WTC11 (cell line): ENCODE data around the gene LOC101059915.

Experiments
- ATAC-seq: fragments of 200-7000 bp; cut with Tn5 transposase; 2 replicates; pipeline ENCODE4 v1.10.0; 2021; ENCODE audit warnings: mild to moderate bottlenecking, moderate library complexity
- CTCF ChIA-PET: fragments of 300-600 bp; sonication (Branson Sonifier 250); formaldehyde crosslinking; loops from one replicate; lab custom pipeline; 2021; ENCODE audit warnings: antibody characterized with exemption; lab: Charles Lee
- POLR2A ChIA-PET: fragments of 350-600 bp; sonication (Branson Sonifier 250); formaldehyde crosslinking; loops from one replicate; lab custom pipeline; 2021; ENCODE audit warnings: antibody characterized with exemption; lab: Charles Lee
- DNase-seq: peaks from one replicate; pipeline ENCODE4 v3.0.0; 2021; ENCODE audit warnings: low spot score
- H3K27ac Mint-ChIP-seq: 2 replicates; pipeline ENCODE4 v1.8.0; 2021; ENCODE audit warnings: mixed read lengths
- H3K27me3 Mint-ChIP-seq: 2 replicates; pipeline ENCODE4 v1.8.0; 2021; ENCODE audit warnings: low read depth, mild to moderate bottlenecking, moderate library complexity, mixed read lengths
- H3K36me3 Mint-ChIP-seq: 2 replicates; pipeline ENCODE4 v1.8.0; 2021; ENCODE audit warnings: mixed read lengths
- H3K4me1 Mint-ChIP-seq: 2 replicates; pipeline ENCODE4 v1.8.0; 2022; ENCODE audit warnings: mixed read lengths
- H3K4me3 Mint-ChIP-seq: 2 replicates; pipeline ENCODE4 v1.8.0; 2021; ENCODE audit warnings: mild to moderate bottlenecking, moderate library complexity, mixed read lengths
- H3K9me3 Mint-ChIP-seq: 2 replicates; pipeline ENCODE4 v1.8.0; 2021; ENCODE audit warnings: mixed read lengths
- FOXP1 ChIP-seq: sonication (generic); formaldehyde crosslinking; IDR thresholded peaks from 2 replicates; pipeline ENCODE4 v1.8.0; 2022; ENCODE audit warnings: missing genetic modification reagents, mild to moderate bottlenecking, moderate library complexity, borderline replicate concordance
- GRHL2 ChIP-seq: fragments of 250-450 bp; sonication (Bioruptor Pico); IDR thresholded peaks from 2 replicates; pipeline ENCODE4 v1.8.0; 2022; ENCODE audit warnings: mild to moderate bottlenecking, moderate library complexity; ENCODE audit not compliant: insufficient replicate concordance, severe bottlenecking
- NFYB ChIP-seq: sonication (generic); formaldehyde crosslinking; conservative IDR thresholded peaks from 2 replicates; pipeline ENCODE4 v1.8.0; 2022; ENCODE audit warnings: low read depth, missing genetic modification reagents
- TEAD4 ChIP-seq: sonication (generic); formaldehyde crosslinking; IDR thresholded peaks from 2 replicates; pipeline ENCODE4 v1.8.0; 2022; ENCODE audit warnings: mild to moderate bottlenecking, missing genetic modification reagents
- ZNF121 ChIP-seq: sonication (generic); formaldehyde crosslinking; IDR thresholded peaks from 2 replicates; pipeline ENCODE4 v1.8.0; 2023; ENCODE audit warnings: missing genetic modification reagents
- ZNF232 ChIP-seq: sonication (generic); formaldehyde crosslinking; IDR thresholded peaks from 2 replicates; pipeline ENCODE4 v1.8.0; 2022; ENCODE audit warnings: mild to moderate bottlenecking, missing genetic modification reagents
- ZNF396 ChIP-seq: fragments of 250-450 bp; sonication (Bioruptor Pico); IDR thresholded peaks from 2 replicates; pipeline ENCODE4 v1.8.0; 2021; ENCODE audit warnings: mild to moderate bottlenecking, moderate library complexity, borderline replicate concordance
- TF ChIP-seq, protein P1 (sequence below): sonication (generic); formaldehyde crosslinking; IDR thresholded peaks from 2 replicates; pipeline ENCODE4 v1.8.1; 2022; ENCODE audit warnings: missing genetic modification reagents, borderline replicate concordance
- TF ChIP-seq, protein P2 (sequence below): sonication (generic); formaldehyde crosslinking; IDR thresholded peaks from 2 replicates; pipeline ENCODE4 v1.8.0; 2022; ENCODE audit warnings: mild to moderate bottlenecking, missing genetic modification reagents
- TF ChIP-seq, protein P3 (sequence below): sonication (generic); formaldehyde crosslinking; IDR thresholded peaks from 2 replicates; pipeline ENCODE4 v1.8.1; 2022; ENCODE audit warnings: low read depth, mild to moderate bottlenecking, moderate library complexity, missing genetic modification reagents, borderline replicate concordance
- TF ChIP-seq, protein P4 (sequence below): sonication (generic); formaldehyde crosslinking; conservative IDR thresholded peaks from 2 replicates; pipeline ENCODE4 v1.8.1; 2023; ENCODE audit warnings: mild to moderate bottlenecking, low read depth, missing genetic modification reagents, moderate library complexity
- TF ChIP-seq, protein P5 (sequence below): fragments of 250-450 bp; sonication (Bioruptor Pico); IDR thresholded peaks from 2 replicates; pipeline ENCODE4 v2.1.2; 2022; ENCODE audit warnings: mild to moderate bottlenecking, moderate library complexity
- TF ChIP-seq, protein P6 (sequence below): fragments of 200-600 bp; IDR thresholded peaks from 2 replicates; pipeline ENCODE4 v1.8.0; 2022; ENCODE audit warnings: antibody characterized with exemption
- TF ChIP-seq, protein P7 (sequence below): sonication (generic); formaldehyde crosslinking; IDR thresholded peaks from 2 replicates; pipeline ENCODE4 v1.8.1; 2023; ENCODE audit warnings: mild to moderate bottlenecking, moderate library complexity, missing genetic modification reagents

Gene LOC101059915

DNA sequence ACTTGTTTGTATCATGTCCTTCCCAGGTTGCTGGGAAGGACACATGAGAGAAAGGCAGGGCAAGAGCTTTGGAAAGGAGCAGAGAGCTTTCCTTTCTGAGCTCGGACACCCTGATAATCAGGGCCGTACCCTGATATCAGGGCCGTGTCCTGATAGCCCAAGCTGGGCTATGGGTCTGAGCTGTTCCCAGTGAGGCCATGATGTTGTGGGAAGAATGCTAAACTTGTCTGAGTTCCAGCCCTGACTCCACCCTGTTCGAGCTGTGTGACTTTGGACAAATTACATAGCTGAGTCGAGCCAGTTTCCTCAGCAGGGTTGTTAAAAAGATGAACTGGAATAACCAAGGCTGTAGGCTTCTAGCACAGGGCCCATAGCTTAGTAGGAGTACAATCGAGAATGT is 45.7 kb upstream of the LOC101059915 start (continued):
- TF ChIP-seq, protein P1, sequence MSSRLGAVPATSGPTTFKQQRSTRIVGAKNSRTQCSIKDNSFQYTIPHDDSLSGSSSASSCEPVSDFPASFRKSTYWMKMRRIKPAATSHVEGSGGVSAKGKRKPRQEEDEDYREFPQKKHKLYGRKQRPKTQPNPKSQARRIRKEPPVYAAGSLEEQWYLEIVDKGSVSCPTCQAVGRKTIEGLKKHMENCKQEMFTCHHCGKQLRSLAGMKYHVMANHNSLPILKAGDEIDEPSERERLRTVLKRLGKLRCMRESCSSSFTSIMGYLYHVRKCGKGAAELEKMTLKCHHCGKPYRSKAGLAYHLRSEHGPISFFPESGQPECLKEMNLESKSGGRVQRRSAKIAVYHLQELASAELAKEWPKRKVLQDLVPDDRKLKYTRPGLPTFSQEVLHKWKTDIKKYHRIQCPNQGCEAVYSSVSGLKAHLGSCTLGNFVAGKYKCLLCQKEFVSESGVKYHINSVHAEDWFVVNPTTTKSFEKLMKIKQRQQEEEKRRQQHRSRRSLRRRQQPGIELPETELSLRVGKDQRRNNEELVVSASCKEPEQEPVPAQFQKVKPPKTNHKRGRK = no peak
- TF ChIP-seq, protein P2, sequence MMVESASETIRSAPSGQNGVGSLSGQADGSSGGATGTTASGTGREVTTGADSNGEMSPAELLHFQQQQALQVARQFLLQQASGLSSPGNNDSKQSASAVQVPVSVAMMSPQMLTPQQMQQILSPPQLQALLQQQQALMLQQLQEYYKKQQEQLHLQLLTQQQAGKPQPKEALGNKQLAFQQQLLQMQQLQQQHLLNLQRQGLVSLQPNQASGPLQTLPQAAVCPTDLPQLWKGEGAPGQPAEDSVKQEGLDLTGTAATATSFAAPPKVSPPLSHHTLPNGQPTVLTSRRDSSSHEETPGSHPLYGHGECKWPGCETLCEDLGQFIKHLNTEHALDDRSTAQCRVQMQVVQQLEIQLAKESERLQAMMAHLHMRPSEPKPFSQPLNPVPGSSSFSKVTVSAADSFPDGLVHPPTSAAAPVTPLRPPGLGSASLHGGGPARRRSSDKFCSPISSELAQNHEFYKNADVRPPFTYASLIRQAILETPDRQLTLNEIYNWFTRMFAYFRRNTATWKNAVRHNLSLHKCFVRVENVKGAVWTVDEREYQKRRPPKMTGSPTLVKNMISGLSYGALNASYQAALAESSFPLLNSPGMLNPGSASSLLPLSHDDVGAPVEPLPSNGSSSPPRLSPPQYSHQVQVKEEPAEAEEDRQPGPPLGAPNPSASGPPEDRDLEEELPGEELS (CRISPR knock-in tag) = no peak
- no peak for TF ChIP-seq GRHL2 (CRISPR knock-in tag)
- TF ChIP-seq ZNF396 = no peak
- no peak for TF ChIP-seq ZNF121 (CRISPR knock-in tag)
- TF ChIP-seq, protein P3, sequence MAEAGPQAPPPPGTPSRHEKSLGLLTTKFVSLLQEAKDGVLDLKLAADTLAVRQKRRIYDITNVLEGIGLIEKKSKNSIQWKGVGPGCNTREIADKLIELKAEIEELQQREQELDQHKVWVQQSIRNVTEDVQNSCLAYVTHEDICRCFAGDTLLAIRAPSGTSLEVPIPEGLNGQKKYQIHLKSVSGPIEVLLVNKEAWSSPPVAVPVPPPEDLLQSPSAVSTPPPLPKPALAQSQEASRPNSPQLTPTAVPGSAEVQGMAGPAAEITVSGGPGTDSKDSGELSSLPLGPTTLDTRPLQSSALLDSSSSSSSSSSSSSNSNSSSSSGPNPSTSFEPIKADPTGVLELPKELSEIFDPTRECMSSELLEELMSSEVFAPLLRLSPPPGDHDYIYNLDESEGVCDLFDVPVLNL (CRISPR knock-in tag) = no peak
- no peak for TF ChIP-seq FOXP1 (CRISPR knock-in tag)
- TF ChIP-seq, protein P4, sequence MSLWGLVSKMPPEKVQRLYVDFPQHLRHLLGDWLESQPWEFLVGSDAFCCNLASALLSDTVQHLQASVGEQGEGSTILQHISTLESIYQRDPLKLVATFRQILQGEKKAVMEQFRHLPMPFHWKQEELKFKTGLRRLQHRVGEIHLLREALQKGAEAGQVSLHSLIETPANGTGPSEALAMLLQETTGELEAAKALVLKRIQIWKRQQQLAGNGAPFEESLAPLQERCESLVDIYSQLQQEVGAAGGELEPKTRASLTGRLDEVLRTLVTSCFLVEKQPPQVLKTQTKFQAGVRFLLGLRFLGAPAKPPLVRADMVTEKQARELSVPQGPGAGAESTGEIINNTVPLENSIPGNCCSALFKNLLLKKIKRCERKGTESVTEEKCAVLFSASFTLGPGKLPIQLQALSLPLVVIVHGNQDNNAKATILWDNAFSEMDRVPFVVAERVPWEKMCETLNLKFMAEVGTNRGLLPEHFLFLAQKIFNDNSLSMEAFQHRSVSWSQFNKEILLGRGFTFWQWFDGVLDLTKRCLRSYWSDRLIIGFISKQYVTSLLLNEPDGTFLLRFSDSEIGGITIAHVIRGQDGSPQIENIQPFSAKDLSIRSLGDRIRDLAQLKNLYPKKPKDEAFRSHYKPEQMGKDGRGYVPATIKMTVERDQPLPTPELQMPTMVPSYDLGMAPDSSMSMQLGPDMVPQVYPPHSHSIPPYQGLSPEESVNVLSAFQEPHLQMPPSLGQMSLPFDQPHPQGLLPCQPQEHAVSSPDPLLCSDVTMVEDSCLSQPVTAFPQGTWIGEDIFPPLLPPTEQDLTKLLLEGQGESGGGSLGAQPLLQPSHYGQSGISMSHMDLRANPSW (CRISPR knock-in tag) = no peak
- TF ChIP-seq, protein P5, sequence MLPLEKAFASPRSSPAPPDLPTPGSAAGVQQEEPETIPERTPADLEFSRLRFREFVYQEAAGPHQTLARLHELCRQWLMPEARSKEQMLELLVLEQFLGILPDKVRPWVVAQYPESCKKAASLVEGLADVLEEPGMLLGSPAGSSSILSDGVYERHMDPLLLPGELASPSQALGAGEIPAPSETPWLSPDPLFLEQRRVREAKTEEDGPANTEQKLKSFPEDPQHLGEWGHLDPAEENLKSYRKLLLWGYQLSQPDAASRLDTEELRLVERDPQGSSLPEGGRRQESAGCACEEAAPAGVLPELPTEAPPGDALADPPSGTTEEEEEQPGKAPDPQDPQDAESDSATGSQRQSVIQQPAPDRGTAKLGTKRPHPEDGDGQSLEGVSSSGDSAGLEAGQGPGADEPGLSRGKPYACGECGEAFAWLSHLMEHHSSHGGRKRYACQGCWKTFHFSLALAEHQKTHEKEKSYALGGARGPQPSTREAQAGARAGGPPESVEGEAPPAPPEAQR (CRISPR knock-in tag) = no peak
- TF ChIP-seq, all 79 proteins: peak for 0

DNA sequence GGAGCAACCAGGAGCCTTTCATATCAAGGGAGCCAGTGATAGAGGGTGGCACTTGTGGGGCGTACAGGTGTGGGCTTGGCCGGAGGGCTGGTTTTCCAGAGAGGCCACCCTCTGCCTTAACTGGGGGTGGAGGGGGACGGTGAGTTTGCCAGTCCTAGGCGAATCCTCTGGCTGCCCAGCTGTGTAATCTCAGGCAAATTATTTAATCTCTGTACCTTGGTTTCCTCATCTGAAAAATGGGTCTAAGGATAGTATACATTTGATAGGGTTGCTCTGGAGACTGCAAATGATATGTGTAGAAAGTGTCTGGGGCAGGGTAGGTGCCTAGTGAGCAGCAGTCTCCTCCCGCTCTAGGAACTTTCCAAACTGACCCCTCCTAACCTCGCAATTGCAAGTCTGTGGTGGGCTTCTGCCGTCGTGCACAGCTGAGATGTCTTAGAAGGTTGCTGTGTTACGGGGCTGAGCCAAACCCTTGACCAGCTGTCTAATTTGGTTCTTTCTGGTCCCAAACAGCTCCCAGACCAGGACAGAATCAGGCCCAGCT is 45.2 kb upstream of the LOC101059915 start:
- ATAC-seq = no peak
- Mint-ChIP-seq H3K9me3 (no peaks in the 10 kb centered on the region), H3K36me3 (no peaks in the 10 kb centered on the region; the same call in 1 of the 2 replicates), H3K27ac (no peak overlapping the region), H3K4me3 (no peak overlapping the region), H3K27me3 (no peaks in the 10 kb centered on the region), H3K4me1 (no peaks in the 10 kb centered on the region; the same call in 1 of the 2 replicates)
- CTCF ChIA-PET = interaction anchor here (0.6 to 1.8 kb wide), 7 partner anchors 28 to 256 kb away, joined by 3 to 10 read pairs (median 4); partner anchors contain the start of gene TAF1
- TF ChIP-seq, protein P6, sequence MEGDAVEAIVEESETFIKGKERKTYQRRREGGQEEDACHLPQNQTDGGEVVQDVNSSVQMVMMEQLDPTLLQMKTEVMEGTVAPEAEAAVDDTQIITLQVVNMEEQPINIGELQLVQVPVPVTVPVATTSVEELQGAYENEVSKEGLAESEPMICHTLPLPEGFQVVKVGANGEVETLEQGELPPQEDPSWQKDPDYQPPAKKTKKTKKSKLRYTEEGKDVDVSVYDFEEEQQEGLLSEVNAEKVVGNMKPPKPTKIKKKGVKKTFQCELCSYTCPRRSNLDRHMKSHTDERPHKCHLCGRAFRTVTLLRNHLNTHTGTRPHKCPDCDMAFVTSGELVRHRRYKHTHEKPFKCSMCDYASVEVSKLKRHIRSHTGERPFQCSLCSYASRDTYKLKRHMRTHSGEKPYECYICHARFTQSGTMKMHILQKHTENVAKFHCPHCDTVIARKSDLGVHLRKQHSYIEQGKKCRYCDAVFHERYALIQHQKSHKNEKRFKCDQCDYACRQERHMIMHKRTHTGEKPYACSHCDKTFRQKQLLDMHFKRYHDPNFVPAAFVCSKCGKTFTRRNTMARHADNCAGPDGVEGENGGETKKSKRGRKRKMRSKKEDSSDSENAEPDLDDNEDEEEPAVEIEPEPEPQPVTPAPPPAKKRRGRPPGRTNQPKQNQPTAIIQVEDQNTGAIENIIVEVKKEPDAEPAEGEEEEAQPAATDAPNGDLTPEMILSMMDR = no peak
- TF ChIP-seq ZNF232 (CRISPR knock-in tag) (no peak), NFYB (CRISPR knock-in tag) (no peak), TEAD4 (CRISPR knock-in tag) (no peak)
- TF ChIP-seq, protein P7, sequence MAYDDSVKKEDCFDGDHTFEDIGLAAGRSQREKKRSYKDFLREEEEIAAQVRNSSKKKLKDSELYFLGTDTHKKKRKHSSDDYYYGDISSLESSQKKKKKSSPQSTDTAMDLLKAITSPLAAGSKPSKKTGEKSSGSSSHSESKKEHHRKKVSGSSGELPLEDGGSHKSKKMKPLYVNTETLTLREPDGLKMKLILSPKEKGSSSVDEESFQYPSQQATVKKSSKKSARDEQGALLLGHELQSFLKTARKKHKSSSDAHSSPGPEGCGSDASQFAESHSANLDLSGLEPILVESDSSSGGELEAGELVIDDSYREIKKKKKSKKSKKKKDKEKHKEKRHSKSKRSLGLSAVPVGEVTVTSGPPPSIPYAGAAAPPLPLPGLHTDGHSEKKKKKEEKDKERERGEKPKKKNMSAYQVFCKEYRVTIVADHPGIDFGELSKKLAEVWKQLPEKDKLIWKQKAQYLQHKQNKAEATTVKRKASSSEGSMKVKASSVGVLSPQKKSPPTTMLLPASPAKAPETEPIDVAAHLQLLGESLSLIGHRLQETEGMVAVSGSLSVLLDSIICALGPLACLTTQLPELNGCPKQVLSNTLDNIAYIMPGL = no peak
- TF ChIP-seq, protein P2 (CRISPR knock-in tag) = no peak
- no peak for DNase-seq
- POLR2A ChIA-PET = no interaction called here
